RWPE2 (cell line): ENCODE results near the gene COPB1.

Experiments used
- ATAC-seq: fragments of 200-7000 bp; cut with Tn5 transposase; 3 replicates; pipeline ENCODE4 v1.9.1; 2021; ENCODE audit warnings: low read depth
- DNase-seq: peaks from one replicate; pipeline ENCODE4 v3.0.0-alpha.2; 2020; ENCODE audit warnings: low spot score
- H3K27ac ChIP-seq: fragments of 450-650 bp; 2 replicates; pipeline ENCODE4 v1.5.1; 2017; ENCODE audit warnings: mild to moderate bottlenecking; ENCODE audit not compliant: poor library complexity, severe bottlenecking
- H3K27me3 ChIP-seq: fragments of 250-450 bp; sonication (Bioruptor Pico); 2 replicates; pipeline ENCODE4 v1.5.1; 2021; ENCODE audit warnings: mild to moderate bottlenecking, moderate library complexity; ENCODE audit not compliant: insufficient read depth, poor library complexity, severe bottlenecking
- H3K36me3 ChIP-seq: fragments of 250-450 bp; sonication (Bioruptor Pico); 2 replicates; pipeline ENCODE4 v1.5.1; 2020; ENCODE audit warnings: low read depth, mild to moderate bottlenecking, moderate library complexity
- H3K4me1 ChIP-seq: fragments of 250-450 bp; sonication (Bioruptor Pico); 2 replicates; pipeline ENCODE4 v1.5.1; 2021; ENCODE audit warnings: mild to moderate bottlenecking, moderate library complexity; ENCODE audit not compliant: insufficient read depth, poor library complexity, severe bottlenecking
- H3K4me3 ChIP-seq: fragments of 250-450 bp; sonication (Bioruptor Pico); 2 replicates; pipeline ENCODE4 v1.5.1; 2021; ENCODE audit warnings: mild to moderate bottlenecking, moderate library complexity; ENCODE audit not compliant: severe bottlenecking
- H3K9me3 ChIP-seq: fragments of 250-450 bp; sonication (Bioruptor Pico); 2 replicates; pipeline ENCODE4 v1.5.1; 2021; ENCODE audit warnings: mild to moderate bottlenecking, moderate library complexity; ENCODE audit not compliant: severe bottlenecking
- TF ChIP-seq, protein P1 (sequence below): fragments of 450-650 bp; IDR thresholded peaks from one replicate; pipeline ENCODE4 v1.5.1; 2017; ENCODE audit warnings: mild to moderate bottlenecking, moderate library complexity; ENCODE audit not compliant: poor library complexity, severe bottlenecking

COPB1 gene

DNA sequence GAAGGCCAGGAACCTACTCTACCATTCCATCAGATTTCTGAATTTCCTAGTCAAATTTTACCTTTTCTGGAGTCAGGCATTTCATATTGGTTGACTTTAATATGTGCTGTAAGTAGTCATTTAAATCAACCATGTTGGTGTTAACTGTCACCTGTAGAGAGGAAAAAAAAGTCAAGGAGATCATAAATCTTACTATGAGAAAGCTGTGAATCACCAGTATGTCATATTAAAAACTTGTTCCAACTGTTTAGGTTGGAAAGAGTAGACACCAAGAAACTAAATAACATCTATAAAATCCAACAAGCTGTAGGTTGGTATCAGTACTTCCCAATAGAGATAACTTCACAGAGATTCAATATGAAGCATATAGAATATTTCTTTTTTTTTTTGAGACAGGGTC lies 39.5 kb downstream of the COPB1 start:
- Histone ChIP-seq H3K4me1 (no peaks in the 10 kb centered on the region), H3K27ac (no peak overlapping the region), H3K9me3 (no peaks in the 10 kb centered on the region), H3K27me3 (no peaks in the 10 kb centered on the region), H3K36me3 (peaks cover 93% of the 10 kb centered on the region), H3K4me3 (no peak overlapping the region)
- DNase-seq (no peak), ATAC-seq (no peak)
- TF ChIP-seq, protein P1, sequence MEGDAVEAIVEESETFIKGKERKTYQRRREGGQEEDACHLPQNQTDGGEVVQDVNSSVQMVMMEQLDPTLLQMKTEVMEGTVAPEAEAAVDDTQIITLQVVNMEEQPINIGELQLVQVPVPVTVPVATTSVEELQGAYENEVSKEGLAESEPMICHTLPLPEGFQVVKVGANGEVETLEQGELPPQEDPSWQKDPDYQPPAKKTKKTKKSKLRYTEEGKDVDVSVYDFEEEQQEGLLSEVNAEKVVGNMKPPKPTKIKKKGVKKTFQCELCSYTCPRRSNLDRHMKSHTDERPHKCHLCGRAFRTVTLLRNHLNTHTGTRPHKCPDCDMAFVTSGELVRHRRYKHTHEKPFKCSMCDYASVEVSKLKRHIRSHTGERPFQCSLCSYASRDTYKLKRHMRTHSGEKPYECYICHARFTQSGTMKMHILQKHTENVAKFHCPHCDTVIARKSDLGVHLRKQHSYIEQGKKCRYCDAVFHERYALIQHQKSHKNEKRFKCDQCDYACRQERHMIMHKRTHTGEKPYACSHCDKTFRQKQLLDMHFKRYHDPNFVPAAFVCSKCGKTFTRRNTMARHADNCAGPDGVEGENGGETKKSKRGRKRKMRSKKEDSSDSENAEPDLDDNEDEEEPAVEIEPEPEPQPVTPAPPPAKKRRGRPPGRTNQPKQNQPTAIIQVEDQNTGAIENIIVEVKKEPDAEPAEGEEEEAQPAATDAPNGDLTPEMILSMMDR = no peak

DNA sequence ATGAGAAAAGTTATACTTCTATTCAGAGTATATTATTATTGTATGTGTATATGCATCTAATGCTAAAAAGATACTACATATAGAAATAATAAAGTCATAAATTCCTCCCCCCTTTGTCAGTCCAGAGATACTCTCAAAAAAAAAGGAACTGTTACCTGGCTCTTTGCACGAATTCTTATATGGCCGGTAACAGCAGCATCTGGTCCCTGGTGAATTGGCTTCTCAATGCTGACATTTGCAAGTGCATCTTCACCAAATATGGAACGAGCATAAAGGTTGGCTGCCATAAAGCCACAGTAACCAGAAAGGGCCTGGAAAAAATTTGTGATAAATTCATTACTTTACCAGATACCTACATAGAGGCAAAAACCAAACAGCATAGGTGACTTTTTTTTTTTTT lies 41.2 kb downstream of the COPB1 start:
- TF ChIP-seq, protein P1 = no peak
- H3K9me3 ChIP-seq = no peaks in the 10 kb centered on the region
- H3K27me3 ChIP-seq = no peaks in the 10 kb centered on the region
- DNase-seq (no peak), ATAC-seq (no peak)
- H3K27ac ChIP-seq = no peak overlapping the region
- no peak overlapping the region for H3K4me3 ChIP-seq
- no peaks in the 10 kb centered on the region for H3K4me1 ChIP-seq
- peaks cover 75% of the 10 kb centered on the region for H3K36me3 ChIP-seq

GRCh38 chr11:14455648-14456430 lies 43.8 kb downstream of the COPB1 start:
- TF ChIP-seq, protein P1 = no peak
- Histone ChIP-seq H3K27me3 (no peaks in the 10 kb centered on the region), H3K27ac (no peak overlapping the region), H3K4me1 (no peaks in the 10 kb centered on the region), H3K36me3 (peaks cover 50% of the 10 kb centered on the region), H3K9me3 (no peaks in the 10 kb centered on the region), H3K4me3 (no peak overlapping the region)
- DNase-seq = no peak
- ATAC-seq = peak; percentile 42; the same call in 1 of the 3 replicates

- peak; percentile 48; the same call in 1 of the 3 replicates for ATAC-seq
- no peaks in the 10 kb centered on the region for H3K4me1 ChIP-seq
- no peaks in the 10 kb centered on the region for H3K27me3 ChIP-seq
- TF ChIP-seq, protein P1 = peak; percentile 90
- no peak overlapping the region for H3K4me3 ChIP-seq
- peaks cover 42% of the 10 kb centered on the region for H3K36me3 ChIP-seq
- no peak overlapping the region for H3K27ac ChIP-seq
- no peak for DNase-seq
- no peaks in the 10 kb centered on the region for H3K9me3 ChIP-seq
Measured at GRCh38 chr11:14454861-14455632, 44.6 kb downstream of the COPB1 start.
